COR-L47 (cell line): ENCODE results near the gene CD274.
"Not testable (repeated sequence)": the region's sequence is repeated elsewhere in the genome, so short reads cannot be mapped to it uniquely, and the experiment has no call there.

Experiments
- DNase-seq: peaks from one replicate; lab custom pipeline; 2025; lab: John Stamatoyannopoulos, UW

CD274 gene

DNA sequence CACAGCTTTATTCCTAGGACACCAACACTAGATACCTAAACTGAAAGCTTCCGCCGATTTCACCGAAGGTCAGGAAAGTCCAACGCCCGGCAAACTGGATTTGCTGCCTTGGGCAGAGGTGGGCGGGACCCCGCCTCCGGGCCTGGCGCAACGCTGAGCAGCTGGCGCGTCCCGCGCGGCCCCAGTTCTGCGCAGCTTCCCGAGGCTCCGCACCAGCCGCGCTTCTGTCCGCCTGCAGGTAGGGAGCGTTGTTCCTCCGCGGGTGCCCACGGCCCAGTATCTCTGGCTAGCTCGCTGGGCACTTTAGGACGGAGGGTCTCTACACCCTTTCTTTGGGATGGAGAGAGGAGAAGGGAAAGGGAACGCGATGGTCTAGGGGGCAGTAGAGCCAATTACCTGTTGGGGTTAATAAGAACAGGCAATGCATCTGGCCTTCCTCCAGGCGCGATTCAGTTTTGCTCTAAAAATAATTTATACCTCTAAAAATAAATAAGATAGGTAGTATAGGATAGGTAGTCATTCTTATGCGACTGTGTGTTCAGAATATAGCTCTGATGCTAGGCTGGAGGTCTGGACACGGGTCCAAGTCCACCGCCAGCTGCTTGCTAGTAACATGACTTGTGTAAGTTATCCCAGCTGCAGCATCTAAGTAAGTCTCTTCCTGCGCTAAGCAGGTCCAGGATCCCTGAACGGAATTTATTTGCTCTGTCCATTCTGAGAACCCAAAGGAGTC, at the start of gene CD274:
Gene CD274 (plus strand): TSS at position 184 of the 733 bp plus-strand sequence. CDS start 5,572 bp downstream, outside the sequence.
- peak; percentile 76 for DNase-seq

DNA sequence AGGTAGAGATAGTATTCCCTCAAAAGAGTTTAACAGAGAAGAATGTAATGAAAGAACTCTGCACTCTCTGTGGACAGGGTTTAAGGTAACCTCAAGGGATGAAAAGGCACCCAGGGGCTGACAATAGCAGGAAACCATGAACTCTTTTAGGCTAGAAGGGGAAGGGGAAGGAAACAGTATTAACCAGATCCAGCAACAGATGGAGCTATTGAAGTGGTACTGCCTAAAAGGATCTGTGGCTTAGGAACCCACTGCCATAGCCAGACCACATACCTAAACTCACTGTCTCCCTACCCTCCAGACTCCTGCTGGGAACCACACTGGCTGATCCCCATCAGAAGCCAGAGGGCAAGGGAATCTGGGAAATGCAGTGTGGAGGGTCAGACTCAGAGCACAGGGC, 48.1 kb upstream of the CD274 start:
- DNase-seq: no peak

DNA sequence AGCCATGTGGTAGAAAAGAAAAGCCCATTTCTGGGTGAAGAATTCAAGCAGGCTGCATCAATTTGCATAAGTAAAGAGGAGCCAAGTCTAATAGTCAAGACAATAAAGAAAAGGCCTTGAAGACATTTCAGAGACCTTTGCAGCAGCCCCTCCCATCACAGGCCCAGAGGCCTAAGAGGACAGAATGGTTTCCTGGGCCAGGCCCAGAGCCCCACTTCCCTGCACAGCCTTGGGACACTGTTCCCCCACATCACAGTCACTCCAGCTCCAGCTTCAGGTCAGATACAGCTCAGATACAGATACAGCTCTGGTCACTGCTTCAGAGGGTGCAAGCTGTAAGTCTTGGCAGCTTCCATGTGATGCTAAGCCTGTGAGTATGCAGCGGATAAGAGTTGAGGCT, 41.7 kb upstream of the CD274 start:
- DNase-seq: no peak

DNA sequence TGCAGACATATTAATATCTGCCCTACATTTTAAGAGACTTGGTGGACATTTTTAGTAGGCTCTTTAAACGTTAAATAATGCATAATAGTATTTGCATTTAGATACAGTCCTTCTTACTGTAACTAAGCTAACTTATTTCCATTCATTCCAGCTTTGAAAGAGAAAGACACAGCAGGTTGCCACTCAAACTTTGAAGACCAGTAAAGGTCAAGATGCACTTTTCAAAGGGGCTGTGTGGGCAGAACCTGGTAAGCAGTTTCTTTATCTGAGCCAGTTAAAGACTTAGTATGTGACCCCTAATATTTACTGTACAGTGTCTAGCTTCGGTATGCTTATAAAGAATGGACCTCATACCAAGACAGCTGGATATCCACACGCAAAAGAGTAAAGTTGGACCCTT, 33.4 kb upstream of the CD274 start:
- no peak for DNase-seq

DNA sequence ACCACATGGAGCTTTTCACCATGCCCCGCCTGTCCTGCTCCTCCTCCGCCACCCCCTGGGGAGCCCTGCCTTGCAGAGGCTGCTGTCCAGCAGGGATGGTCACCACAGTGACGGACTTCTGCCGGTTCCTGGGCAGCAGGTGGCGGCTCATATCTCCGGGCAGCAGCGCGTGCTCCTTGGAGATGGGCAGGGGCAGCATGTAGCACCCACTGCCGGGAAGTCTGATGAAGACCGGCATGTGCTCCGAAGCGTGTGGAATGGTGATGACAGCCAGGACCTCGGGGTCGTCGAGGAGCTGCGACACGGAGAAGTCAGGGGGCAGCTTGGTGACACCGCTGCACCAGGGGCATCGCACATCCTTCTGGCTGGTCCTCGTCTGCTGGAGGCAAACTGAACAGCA, 31.9 kb upstream of the CD274 start:
- no peak for DNase-seq

DNA sequence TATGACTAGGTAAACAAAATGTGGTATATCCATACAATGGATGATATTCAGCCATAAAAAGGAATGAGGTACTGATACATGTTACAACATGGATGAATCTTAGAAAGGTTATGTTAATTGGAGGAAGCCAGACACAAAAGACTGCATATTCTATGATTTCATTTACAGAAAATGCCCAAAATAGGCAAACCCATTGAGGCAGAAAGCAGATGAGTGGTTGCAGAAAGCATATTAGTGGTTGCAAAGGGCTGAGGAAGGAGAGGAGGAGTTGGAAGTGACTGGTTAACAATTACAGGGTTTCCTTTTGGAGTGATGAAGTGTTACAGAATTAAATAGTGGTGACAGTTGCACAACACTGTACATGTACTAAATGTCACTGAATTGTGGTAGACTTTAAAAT, 30.4 kb upstream of the CD274 start:
- no peak for DNase-seq

DNA sequence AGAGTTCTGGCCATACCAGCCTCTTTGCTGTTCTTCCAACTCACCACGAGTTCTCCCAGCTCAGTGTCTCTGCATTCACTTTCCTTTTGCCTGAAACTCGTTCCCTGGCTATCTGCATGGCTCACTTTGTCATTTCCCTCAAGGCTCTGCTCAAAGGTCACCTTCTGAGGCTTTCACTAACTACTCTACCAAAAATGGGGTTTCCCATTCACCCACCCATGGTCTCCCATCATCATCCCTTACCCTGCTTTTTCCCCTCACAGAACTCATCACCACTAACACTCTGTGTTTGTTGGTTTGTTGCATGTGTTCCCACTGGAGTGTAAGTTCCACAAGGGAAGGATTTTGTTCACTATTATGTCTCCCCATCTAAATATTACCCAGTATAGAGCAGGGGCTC, 29.2 kb upstream of the CD274 start:
- no peak for DNase-seq

DNA sequence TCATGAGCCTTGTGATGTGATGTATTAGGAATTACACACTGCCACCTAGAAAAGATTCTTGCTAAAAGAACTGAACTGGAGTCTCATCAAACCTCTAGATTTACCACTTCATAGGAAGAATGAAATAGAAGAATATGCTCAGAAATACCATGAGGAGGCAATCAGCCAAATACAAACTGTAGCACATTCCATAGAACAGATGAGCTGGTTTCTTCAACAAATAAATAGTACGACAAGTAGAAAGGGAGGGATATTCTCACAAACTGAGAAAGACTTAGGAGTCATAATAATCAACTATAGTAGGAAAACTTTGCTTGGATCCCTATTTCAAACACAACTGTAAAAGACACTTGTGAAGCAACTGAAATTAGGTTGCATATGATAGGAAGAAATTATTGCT, 28.1 kb upstream of the CD274 start:
- no peak for DNase-seq

DNA sequence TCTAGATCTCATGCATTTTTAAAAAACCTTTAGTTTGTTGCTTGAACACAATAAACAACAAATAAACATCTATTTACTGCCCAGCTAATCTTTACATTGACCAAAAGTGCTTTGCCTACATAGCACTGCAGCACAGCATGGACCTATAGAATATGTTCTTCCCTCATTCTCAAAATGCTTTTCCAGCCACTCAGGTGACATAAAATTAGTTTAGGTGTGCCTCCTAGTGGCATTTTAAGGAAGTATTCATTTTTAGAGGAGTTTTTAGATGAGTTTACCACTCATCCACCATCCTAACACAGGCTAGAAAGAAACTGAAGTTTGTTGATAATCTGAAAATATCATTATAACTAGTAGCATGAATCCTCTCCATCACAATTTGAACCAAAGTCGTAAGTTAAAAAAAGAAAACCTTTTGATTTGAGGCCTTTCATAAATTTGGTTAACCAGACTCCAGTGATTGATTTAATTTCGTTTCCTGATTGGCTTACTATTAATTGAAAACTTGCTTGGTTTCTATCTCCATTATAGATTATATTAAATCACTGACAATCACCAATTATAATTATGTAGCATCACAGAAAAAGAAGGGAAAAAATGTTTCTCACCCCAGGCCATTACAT, 25.2 kb upstream of the CD274 start:
- DNase-seq: peak; percentile 8

DNA sequence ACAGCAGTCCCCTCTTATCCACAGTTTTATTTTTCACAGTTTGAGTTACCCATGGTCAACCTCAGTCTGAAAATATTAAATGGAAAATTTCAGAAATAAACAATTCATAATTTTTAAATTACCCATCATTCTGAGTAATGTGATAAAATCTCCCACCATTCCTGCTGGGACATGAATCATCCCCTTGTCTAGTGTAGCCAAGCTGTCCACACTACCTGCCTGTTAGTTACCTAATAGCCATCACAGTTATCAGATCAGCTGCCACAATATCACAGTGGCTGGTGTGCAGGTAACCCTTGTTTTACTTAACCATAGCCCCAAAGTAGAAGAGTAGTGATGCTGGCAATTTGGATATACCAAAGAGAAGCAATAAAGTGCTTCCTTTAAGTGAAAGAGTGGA, 23.3 kb upstream of the CD274 start:
- no peak for DNase-seq

DNA sequence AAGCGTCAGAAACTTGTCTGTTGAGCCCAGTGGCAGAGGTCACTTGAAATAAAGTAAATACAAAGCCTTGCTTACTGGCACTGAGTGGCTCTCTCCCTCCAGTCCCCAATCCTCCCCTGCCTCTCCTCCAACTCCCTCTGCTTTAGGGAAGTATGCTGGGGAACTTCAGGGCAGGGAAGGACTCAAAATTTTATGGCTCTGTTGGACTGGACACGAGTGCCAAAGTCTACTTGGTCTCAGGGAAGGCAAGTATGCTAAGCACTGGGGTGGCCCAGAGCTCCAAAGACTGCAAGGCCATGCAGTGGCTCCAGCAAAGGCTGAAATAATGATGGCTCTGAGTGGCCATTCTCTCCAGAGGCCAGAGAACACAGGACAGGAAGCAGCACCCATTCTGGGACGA, 22.2 kb upstream of the CD274 start:
- DNase-seq: no peak

DNA sequence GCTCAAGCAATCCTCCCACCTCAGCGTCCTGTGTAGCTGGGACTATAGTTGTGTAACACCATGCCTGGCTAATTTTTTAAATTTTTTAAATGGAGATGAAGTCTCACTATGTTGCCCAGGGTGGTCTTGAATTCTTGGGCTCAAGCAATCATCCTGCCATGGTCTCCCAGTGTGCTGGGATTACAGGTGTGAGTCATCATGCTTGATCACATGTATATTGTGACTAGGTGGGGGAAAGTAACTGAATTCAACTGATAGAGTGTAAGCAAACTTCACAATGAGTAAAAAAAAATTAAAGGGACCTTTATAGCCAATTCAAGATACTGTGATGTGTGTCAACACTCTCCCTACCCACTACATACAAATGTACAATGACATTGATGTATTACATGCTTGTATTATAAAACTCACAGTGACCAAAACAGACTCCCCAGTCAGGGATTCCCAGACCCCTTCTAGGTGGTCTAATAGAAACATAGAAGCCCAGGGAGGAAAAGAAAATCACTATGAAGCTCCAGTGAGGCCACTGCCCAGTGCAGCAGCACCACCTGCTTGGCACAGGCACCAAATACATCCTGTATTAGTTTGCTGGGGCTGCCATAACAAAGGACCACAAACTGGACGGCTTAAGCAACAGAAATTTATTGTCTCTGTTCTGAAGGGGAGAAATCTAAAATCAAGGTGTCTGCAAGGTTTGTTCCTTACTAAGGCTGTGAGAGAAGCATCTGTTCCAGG, 21.4 kb upstream of the CD274 start:
- no peak for DNase-seq

DNA sequence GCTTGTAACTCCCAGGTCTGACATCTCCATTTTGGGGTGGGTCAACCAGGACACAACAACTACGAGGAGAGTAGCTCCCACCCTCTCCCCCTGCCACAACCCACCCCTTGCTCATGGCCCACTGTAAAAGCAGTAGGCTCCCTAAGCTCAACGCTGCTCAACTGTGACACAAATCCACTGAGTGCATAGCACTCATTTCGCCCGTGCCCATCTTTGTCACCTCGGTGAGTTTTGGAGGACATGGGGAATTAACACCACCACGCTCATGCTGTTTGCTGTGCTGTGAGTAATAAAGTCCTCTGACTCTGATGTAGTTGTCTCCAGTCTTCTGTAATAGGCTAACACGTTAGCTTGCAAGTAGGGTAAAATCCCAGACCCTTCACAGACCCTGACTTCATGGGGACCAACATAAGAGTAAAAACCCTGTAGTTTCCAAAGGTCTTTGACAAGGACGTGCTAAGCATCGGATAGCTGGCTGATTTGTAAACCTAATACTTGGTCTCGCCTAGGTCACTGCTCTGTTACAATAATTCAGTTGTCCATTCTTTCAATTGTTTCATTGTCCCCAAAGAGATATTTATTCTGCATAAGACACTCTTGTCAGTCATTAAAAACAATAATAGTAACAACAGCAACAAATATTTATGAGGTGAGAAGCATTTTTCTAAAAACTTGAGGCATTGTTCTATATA, 20.3 kb upstream of the CD274 start:
- no peak for DNase-seq

DNA sequence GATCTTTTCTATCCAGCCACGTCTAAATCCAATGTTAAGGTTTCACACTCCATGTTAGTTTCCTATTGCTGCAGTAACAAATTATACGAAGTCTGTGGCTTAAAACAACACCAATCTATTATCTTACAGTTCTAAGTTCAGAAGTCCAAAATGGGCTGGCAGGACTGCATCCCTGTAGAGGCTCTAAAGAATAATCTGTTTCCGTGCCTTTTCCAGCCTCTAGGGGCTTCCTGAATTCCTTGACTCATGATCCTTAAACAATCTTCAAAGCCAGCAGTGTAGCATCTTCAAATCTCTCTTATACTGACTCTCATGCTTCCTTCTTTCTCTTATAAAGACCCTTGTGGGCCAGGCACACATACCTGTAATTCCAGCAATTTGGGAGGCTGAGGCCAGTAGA, 19.4 kb upstream of the CD274 start:
- DNase-seq: no peak

DNA sequence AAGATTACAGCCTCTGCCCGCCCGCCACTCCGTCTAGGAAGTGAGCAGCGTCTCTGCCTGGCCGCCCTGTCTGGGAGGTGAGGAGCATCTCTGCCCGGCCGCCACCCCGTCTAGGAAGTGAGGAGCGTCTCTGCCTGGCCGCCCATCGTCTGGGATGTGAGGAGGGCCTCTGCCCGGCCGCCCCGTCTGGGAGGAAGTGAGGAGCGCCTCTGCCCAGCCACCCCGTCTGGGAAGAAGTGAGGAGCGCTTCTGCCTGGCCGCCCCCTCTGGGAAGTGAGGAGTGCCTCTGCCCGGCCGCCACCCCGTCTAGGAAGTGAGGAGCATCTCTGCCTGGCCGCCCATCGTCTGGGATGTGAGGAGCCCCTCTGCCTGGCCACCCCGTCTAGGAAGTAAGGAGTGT, 17.5 kb upstream of the CD274 start:
- not testable (repeated sequence) for DNase-seq

DNA sequence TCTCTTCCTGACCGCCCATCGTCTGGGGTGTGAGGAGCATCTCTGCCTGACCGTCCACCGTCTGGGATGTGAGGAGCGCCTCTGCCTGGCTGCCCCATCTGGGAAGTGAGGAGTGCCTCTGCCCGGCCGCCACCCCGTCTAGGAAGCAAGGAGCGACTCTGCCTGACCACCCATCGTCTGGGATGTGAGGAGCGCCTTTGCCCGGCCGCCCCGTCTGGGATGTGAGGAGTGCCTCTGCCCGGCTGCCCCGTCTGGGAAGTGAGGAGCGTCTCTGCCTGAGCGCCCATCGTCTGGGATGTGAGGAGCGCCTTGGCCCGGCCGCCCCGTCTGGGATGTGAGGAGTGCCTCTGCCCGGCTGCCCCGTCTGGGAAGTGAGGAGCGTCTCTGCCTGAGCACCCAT, 17.0 kb upstream of the CD274 start:
- not testable (repeated sequence) for DNase-seq

DNA sequence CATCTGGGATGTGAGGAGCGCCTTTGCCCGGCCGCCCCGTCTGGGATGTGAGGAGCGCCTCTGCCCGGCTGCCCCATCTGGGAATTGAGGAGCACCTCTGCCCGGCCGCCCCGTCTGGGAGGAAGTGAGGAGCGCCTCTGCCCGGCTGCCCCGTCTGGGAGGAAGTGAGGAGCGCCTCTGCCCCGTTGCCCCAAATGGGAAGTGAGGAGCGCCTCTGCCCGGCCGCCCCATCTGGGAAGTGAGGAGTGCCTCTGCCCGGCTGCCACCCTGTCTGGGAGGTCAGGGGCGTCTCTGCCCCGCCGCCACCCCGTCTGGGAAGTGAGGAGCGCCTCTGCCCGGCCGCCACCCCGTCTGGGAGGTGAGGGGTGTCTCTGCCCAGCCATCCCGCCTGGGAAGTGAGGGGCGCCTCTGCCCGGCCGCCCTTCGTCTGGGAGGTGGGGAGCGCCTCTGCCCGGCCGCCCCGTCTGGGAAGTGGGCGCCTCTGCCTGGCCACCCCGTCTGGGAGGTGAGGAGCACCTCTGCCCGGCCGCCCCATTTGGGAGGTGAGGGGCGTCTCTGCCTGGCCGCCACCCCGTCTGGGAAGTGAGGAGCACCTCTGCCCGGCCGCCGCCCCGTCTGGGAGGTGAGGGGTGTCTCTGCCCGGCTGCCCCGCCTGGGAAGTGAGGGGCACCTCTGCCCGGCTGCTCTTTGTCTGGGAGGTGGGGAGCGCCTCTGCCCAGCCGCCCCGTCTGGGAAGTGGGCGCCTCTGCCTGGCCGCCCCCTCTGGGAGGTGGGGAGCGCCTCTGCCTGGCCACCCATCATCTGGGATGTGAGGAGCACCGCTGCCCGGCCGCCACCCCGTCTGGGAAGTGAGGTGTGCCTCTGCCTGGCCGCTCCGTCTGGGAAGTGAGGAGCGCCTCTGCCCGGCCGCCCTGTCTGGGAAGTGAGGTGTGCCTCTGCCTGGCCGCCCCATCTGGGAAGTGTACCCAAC, 16.2 kb upstream of the CD274 start:
- DNase-seq: not testable (repeated sequence)

DNA sequence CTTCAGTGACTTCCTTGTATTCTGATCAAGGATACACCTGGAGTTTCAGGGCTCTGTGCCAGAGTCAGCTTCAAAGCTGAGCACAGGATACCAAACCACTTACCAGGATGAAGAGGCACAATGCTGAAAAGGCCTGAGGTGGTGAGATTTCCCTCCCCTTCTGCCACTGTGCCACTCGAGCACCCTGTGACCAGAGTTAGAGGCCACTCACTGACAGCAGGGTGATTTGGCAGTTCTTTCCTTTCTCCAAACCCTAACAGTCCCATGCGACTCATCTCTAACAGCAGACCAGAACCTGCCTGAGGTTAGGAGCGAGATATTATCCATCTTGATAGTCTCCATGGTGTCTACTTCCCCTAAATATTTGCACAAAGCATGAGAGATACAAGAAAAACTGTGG, 14.4 kb upstream of the CD274 start:
- DNase-seq: no peak

DNA sequence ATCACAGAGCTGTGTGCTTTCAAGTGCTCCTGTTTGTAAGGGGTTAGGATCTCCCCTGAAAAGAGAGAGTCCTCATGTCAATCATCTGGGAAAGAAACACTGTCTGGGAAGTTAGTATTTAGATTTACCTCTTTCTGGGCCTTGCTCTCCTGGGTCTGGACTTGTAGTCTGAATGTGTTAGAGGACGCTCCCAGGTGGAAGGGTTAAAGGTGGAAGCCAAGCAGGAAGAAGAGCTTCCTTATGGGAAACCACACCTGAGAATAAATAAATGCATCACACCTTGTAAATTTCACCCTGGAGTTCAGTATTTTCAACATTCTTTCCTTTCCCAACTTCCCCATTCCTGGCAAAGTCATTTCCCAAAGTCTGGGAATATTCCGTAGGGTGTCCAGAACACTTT, 13.9 kb upstream of the CD274 start:
- no peak for DNase-seq

DNA sequence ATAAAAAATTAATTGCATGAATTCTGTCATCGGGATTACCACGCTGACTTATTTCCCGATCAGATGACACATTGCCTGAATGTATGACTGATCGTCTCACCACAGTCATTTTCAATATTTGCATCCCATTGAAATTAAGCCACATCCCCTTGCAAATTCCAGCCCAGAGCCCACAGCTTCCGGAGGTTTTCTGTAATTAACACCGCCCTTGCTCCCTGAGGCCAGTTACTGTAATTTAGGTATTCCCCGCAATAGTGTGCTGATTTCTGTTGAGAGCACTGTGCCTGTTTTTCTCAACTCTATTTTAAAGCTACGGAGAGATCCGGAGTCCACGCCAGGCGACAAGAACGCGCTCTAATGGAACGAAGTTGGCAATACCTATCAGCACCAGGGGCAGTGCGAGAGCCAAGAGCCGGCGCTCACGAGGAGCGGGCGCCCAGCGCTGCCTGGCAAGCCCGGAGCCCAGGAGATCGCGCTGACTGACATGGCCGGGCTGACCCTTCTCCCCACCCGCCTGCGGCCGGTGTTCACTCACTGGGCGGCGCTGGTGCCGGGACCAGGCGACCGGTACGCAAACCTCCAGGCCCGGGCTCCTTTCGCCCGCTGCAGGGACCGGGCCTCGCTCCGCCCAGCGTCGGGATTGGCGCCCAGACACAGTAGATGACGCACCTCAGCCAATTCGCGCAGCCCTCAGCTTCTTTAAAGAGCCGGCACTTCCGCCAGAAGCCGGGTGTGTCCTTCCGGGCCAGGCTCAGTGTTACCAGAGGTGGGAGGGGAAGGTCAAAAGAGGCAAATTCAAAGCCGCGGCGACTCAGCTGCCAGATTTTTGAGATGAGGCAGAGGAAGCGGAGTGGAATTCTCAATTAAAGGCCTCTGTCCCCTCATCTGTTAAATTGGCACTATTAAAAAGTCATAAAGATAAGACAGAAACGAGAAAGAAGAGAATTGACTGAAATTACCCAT, 12.8 kb upstream of the CD274 start, which contains the start of gene PLGRKT:
Gene PLGRKT (minus strand): TSS at position 672 of the 963 bp plus-strand sequence. CDS start 5,948 bp downstream, outside the sequence.
- peak; percentile 91 for DNase-seq
